Activated naive CD4-positive, alpha-beta T cell treated with anti-CD3 and anti-CD28 coated beads, Interleukin-2, amount 50 U/mL, for 24 hours (primary cell): ENCODE data around the gene TGDS.
"Not testable (repeated sequence)": the region's sequence is repeated elsewhere in the genome, so short reads cannot be mapped to it uniquely, and the experiment has no call there.

Experiments used
- H3K27ac Mint-ChIP-seq: one replicate; pipeline ENCODE4 v1.8.0; 2021; ENCODE audit warnings: mild to moderate bottlenecking, mixed read lengths
- H3K27me3 Mint-ChIP-seq: one replicate; pipeline ENCODE4 v1.8.0; 2021; ENCODE audit warnings: mixed read lengths
- H3K36me3 Mint-ChIP-seq: one replicate; pipeline ENCODE4 v1.8.0; 2021; ENCODE audit warnings: mixed read lengths
- H3K4me1 Mint-ChIP-seq: one replicate; pipeline ENCODE4 v1.8.0; 2021; ENCODE audit warnings: mixed read lengths
- H3K4me3 Mint-ChIP-seq: one replicate; pipeline ENCODE4 v1.8.0; 2021; ENCODE audit warnings: mild to moderate bottlenecking, mixed read lengths
- H3K9me3 Mint-ChIP-seq: one replicate; pipeline ENCODE4 v1.8.0; 2021; ENCODE audit warnings: mixed read lengths

Gene TGDS

GRCh38 chr13:94548382-94548781 is 47.6 kb downstream of the TGDS start:
- Mint-ChIP-seq H3K4me3 (peak overlapping the region; percentile 89), H3K36me3 (no peaks in the 10 kb centered on the region), H3K4me1 (peaks cover 25% of the 10 kb centered on the region), H3K9me3 (no peaks in the 10 kb centered on the region), H3K27me3 (peaks cover 1% of the 10 kb centered on the region), H3K27ac (peak overlapping the region; percentile 100)

- H3K9me3 Mint-ChIP-seq: no peaks in the 10 kb centered on the region
- H3K27me3 Mint-ChIP-seq: peaks cover 1% of the 10 kb centered on the region
- H3K4me1 Mint-ChIP-seq: peaks cover 25% of the 10 kb centered on the region
- no peak overlapping the region for H3K4me3 Mint-ChIP-seq
- H3K27ac Mint-ChIP-seq: no peak overlapping the region
- no peaks in the 10 kb centered on the region for H3K36me3 Mint-ChIP-seq
Measured at GRCh38 chr13:94546061-94546839, 49.7 kb downstream of the TGDS start.

- peaks cover 1% of the 10 kb centered on the region for H3K27me3 Mint-ChIP-seq
- H3K4me3 Mint-ChIP-seq: no peak overlapping the region
- H3K9me3 Mint-ChIP-seq: no peaks in the 10 kb centered on the region
- peaks cover 24% of the 10 kb centered on the region for H3K4me1 Mint-ChIP-seq
- no peaks in the 10 kb centered on the region for H3K36me3 Mint-ChIP-seq
- no peak overlapping the region for H3K27ac Mint-ChIP-seq
Measured at GRCh38 chr13:94544922-94545321, 51.0 kb downstream of the TGDS start.

- peak overlapping the region; percentile 3 for H3K27ac Mint-ChIP-seq
- no peaks in the 10 kb centered on the region for H3K9me3 Mint-ChIP-seq
- peaks cover 15% of the 10 kb centered on the region for H3K4me1 Mint-ChIP-seq
- no peaks in the 10 kb centered on the region for H3K27me3 Mint-ChIP-seq
- H3K4me3 Mint-ChIP-seq: no peak overlapping the region
- no peaks in the 10 kb centered on the region for H3K36me3 Mint-ChIP-seq
Measured at GRCh38 chr13:94542917-94543316, 53.0 kb downstream of the TGDS start.

- Mint-ChIP-seq H3K27ac (no peak overlapping the region), H3K4me3 (no peak overlapping the region), H3K4me1 (peaks cover 22% of the 10 kb centered on the region), H3K36me3 (no peaks in the 10 kb centered on the region), H3K27me3 (peaks cover 2% of the 10 kb centered on the region), H3K9me3 (no peaks in the 10 kb centered on the region)
Measured at GRCh38 chr13:94537740-94538630, 58.0 kb downstream of the TGDS start.

GRCh38 chr13:94535775-94536174 is 60.2 kb downstream of the TGDS start:
- Mint-ChIP-seq H3K27me3 (peaks cover 2% of the 10 kb centered on the region), H3K4me1 (peaks cover 22% of the 10 kb centered on the region), H3K4me3 (no peak overlapping the region), H3K36me3 (no peaks in the 10 kb centered on the region), H3K9me3 (no peaks in the 10 kb centered on the region), H3K27ac (no peak overlapping the region)

- peaks cover 21% of the 10 kb centered on the region for H3K4me1 Mint-ChIP-seq
- peaks cover 2% of the 10 kb centered on the region for H3K27me3 Mint-ChIP-seq
- H3K9me3 Mint-ChIP-seq: no peaks in the 10 kb centered on the region
- no peak overlapping the region for H3K4me3 Mint-ChIP-seq
- no peaks in the 10 kb centered on the region for H3K36me3 Mint-ChIP-seq
- no peak overlapping the region for H3K27ac Mint-ChIP-seq
Measured at GRCh38 chr13:94535231-94535630, 60.7 kb downstream of the TGDS start.

GRCh38 chr13:94534166-94534565 is 61.8 kb downstream of the TGDS start:
- Mint-ChIP-seq H3K9me3 (no peaks in the 10 kb centered on the region), H3K36me3 (peaks cover under 1% of the 10 kb centered on the region), H3K4me1 (peaks cover 16% of the 10 kb centered on the region), H3K4me3 (no peak overlapping the region), H3K27me3 (peaks cover 2% of the 10 kb centered on the region), H3K27ac (no peak overlapping the region)

- H3K27ac Mint-ChIP-seq, H3K27me3 Mint-ChIP-seq, H3K4me3 Mint-ChIP-seq, H3K9me3 Mint-ChIP-seq, H3K36me3 Mint-ChIP-seq: not testable (repeated sequence)
- peaks cover 12% of the 10 kb centered on the region for H3K4me1 Mint-ChIP-seq
Measured at GRCh38 chr13:94532278-94532677, 63.7 kb downstream of the TGDS start.

- not testable (repeated sequence) for H3K4me1 Mint-ChIP-seq, H3K9me3 Mint-ChIP-seq, H3K36me3 Mint-ChIP-seq, H3K4me3 Mint-ChIP-seq, H3K27me3 Mint-ChIP-seq, H3K27ac Mint-ChIP-seq
Measured at GRCh38 chr13:94526956-94527355, 69.0 kb downstream of the TGDS start.

GRCh38 chr13:94525781-94526180 is 70.2 kb downstream of the TGDS start:
- Mint-ChIP-seq H3K36me3 (peaks cover 5% of the 10 kb centered on the region), H3K9me3 (peaks cover 5% of the 10 kb centered on the region), H3K27me3 (no peaks in the 10 kb centered on the region), H3K27ac (no peak overlapping the region), H3K4me3 (no peak overlapping the region), H3K4me1 (no peaks in the 10 kb centered on the region)

GRCh38 chr13:94524407-94524806 is 71.5 kb downstream of the TGDS start:
- peaks cover 5% of the 10 kb centered on the region for H3K9me3 Mint-ChIP-seq
- no peaks in the 10 kb centered on the region for H3K27me3 Mint-ChIP-seq
- no peaks in the 10 kb centered on the region for H3K4me1 Mint-ChIP-seq
- no peak overlapping the region for H3K4me3 Mint-ChIP-seq
- H3K27ac Mint-ChIP-seq: no peak overlapping the region
- H3K36me3 Mint-ChIP-seq: peaks cover 5% of the 10 kb centered on the region
